H9 (cell line): ENCODE results near the gene RMC1. TPM values are rescaled to one million over a fixed set of nuclear protein-coding genes. Genes with fewer than 3 reads are reported as not detected.
A peak's percentile ranks its signal among the peaks of the same experiment; 100 is the strongest.

Source experiments
- DNase-seq: peaks from one replicate; pipeline ENCODE4 v3.0.0-alpha.2; 2017
- H2AFZ ChIP-seq: one replicate; pipeline ENCODE4 v1.6.1; 2013; ENCODE audit warnings: mild to moderate bottlenecking, low read length, control low read depth, moderate library complexity
- H2AK5ac ChIP-seq: 2 replicates; pipeline ENCODE4 v1.6.1; 2013; ENCODE audit warnings: low read length, control low read depth, mixed read lengths; ENCODE audit not compliant: insufficient read length
- H2BK120ac ChIP-seq: one replicate; pipeline ENCODE4 v1.6.1; 2013; ENCODE audit warnings: low read depth, mild to moderate bottlenecking, low read length, control low read depth, inconsistent platforms; ENCODE audit not compliant: poor library complexity, severe bottlenecking
- H2BK12ac ChIP-seq: 2 replicates; pipeline ENCODE4 v1.6.1; 2013; ENCODE audit warnings: low read length, control low read depth, mixed read lengths, low read depth; ENCODE audit not compliant: insufficient read length
- H2BK15ac ChIP-seq: 2 replicates; pipeline ENCODE4 v1.6.1; 2013; ENCODE audit warnings: low read depth, low read length, control low read depth
- H2BK20ac ChIP-seq: one replicate; pipeline ENCODE4 v1.6.1; 2013; ENCODE audit warnings: low read depth, mild to moderate bottlenecking, low read length, control low read depth, inconsistent platforms; ENCODE audit not compliant: poor library complexity, severe bottlenecking
- H2BK5ac ChIP-seq: 2 replicates; pipeline ENCODE4 v1.6.1; 2013; ENCODE audit warnings: low read length, control low read depth, mixed read lengths; ENCODE audit not compliant: insufficient read length
- H3K14ac ChIP-seq: 2 replicates; pipeline ENCODE4 v1.6.1; 2013; ENCODE audit warnings: low read length, control low read depth; ENCODE audit not compliant: insufficient read depth
- H3K18ac ChIP-seq: 2 replicates; pipeline ENCODE4 v1.6.1; 2013; ENCODE audit warnings: low read depth, mild to moderate bottlenecking, mixed read lengths, low read length, control low read depth; ENCODE audit not compliant: insufficient read length
- H3K23ac ChIP-seq: 2 replicates; pipeline ENCODE4 v1.6.1; 2013; ENCODE audit warnings: low read length, control low read depth, mixed read lengths, low read depth; ENCODE audit not compliant: insufficient read length
- H3K23me2 ChIP-seq: 2 replicates; pipeline ENCODE4 v1.6.1; 2013; ENCODE audit warnings: low read depth, mild to moderate bottlenecking, mixed read lengths, low read length, control low read depth; ENCODE audit not compliant: insufficient read length, poor library complexity, severe bottlenecking
- H3K27ac ChIP-seq: 2 replicates; pipeline ENCODE4 v1.5.1; 2013; ENCODE audit warnings: low read length, control low read depth, mixed read lengths, low read depth; ENCODE audit not compliant: insufficient read length
- H3K27me3 ChIP-seq: 2 replicates; pipeline ENCODE4 v1.6.1; 2013; ENCODE audit warnings: low read length, control low read depth, inconsistent platforms; ENCODE audit not compliant: insufficient read depth
- H3K4ac ChIP-seq: 2 replicates; pipeline ENCODE4 v1.6.1; 2013; ENCODE audit warnings: low read depth, mild to moderate bottlenecking, control low read depth, inconsistent platforms, low read length, moderate library complexity
- H3K4me1 ChIP-seq: 2 replicates; pipeline ENCODE4 v1.6.1; 2013; ENCODE audit warnings: low read length, control low read depth, inconsistent platforms; ENCODE audit not compliant: insufficient read depth
- H3K4me2 ChIP-seq: 2 replicates; pipeline ENCODE4 v1.6.1; 2013; ENCODE audit warnings: low read length, control low read depth, mixed read lengths; ENCODE audit not compliant: insufficient read length, insufficient read depth
- H3K56ac ChIP-seq: 2 replicates; pipeline ENCODE4 v1.6.1; 2013; ENCODE audit warnings: low read depth, mild to moderate bottlenecking, mixed read lengths, low read length, control low read depth; ENCODE audit not compliant: insufficient read length
- H3K79me1 ChIP-seq: 2 replicates; pipeline ENCODE4 v1.6.1; 2013; ENCODE audit warnings: low read depth, mild to moderate bottlenecking, moderate library complexity, low read length, control low read depth, inconsistent platforms; ENCODE audit not compliant: insufficient read depth, poor library complexity, severe bottlenecking
- H3K79me2 ChIP-seq: 2 replicates; pipeline ENCODE4 v1.6.1; 2013; ENCODE audit warnings: low read length, control low read depth, inconsistent platforms; ENCODE audit not compliant: insufficient read depth
- H3K9ac ChIP-seq: 2 replicates; pipeline ENCODE4 v1.6.1; 2013; ENCODE audit warnings: low read length, control low read depth, mixed read lengths; ENCODE audit not compliant: insufficient read length; ENCODE audit errors: extremely low read depth
- H3K9me3 ChIP-seq: one replicate; pipeline ENCODE4 v1.6.1; 2013; ENCODE audit warnings: low read depth, low read length, inconsistent platforms; ENCODE audit not compliant: control insufficient read depth
- H3T11ph ChIP-seq: one replicate; pipeline ENCODE4 v1.6.1; 2013; ENCODE audit warnings: mild to moderate bottlenecking, low read length, control low read depth, inconsistent platforms
- H4K20me1 ChIP-seq: one replicate; pipeline ENCODE4 v1.6.1; 2013; ENCODE audit not compliant: control insufficient read depth, insufficient read length, insufficient read depth
- H4K5ac ChIP-seq: 2 replicates; pipeline ENCODE4 v1.6.1; 2013; ENCODE audit warnings: low read depth, mild to moderate bottlenecking, mixed read lengths, low read length, control low read depth; ENCODE audit not compliant: insufficient read length
- H4K8ac ChIP-seq: replicated peaks from 2 replicates; pipeline ENCODE4 v1.6.1; 2013; ENCODE audit warnings: low read length, control low read depth, mixed read lengths, low read depth; ENCODE audit not compliant: insufficient read length
- H4K91ac ChIP-seq: 2 replicates; pipeline ENCODE4 v1.6.1; 2013; ENCODE audit warnings: low read depth, mild to moderate bottlenecking, moderate library complexity, mixed read lengths, low read length, control low read depth; ENCODE audit not compliant: insufficient read length
- H3K27ac Mint-ChIP-seq, 3 experiments: 2 replicates in 2 of 3; 3 replicates in 1 of 3; pipeline ENCODE4 v1.8.0; 2020 to 2021; ENCODE audit warnings: mixed read lengths in 3 of 3, mild to moderate bottlenecking in 1 of 3, moderate library complexity in 1 of 3
- H3K27me3 Mint-ChIP-seq: 2 replicates; pipeline ENCODE4 v1.8.0; 2021; ENCODE audit warnings: low read depth, mild to moderate bottlenecking, moderate library complexity, mixed read lengths
- H3K36me3 Mint-ChIP-seq, 3 experiments: 2 replicates in 2 of 3; 3 replicates in 1 of 3; pipeline ENCODE4 v1.8.0; 2020 to 2021; ENCODE audit warnings: low read depth in 3 of 3, mixed read lengths in 3 of 3; ENCODE audit not compliant: insufficient read depth in 1 of 3
- H3K4me1 Mint-ChIP-seq, 2 experiments: 2 replicates each; pipeline ENCODE4 v1.8.0; 2020; ENCODE audit warnings: mixed read lengths in 2 of 2
- H3K4me3 Mint-ChIP-seq, 2 experiments: 2 replicates in 1 of 2; 3 replicates in 1 of 2; pipeline ENCODE4 v1.8.0; 2020 to 2021; ENCODE audit warnings: mild to moderate bottlenecking in 2 of 2, mixed read lengths in 2 of 2, moderate library complexity in 1 of 2
- H3K9me3 Mint-ChIP-seq, 2 experiments: 2 replicates in 1 of 2; 3 replicates in 1 of 2; pipeline ENCODE4 v1.8.0; 2020; ENCODE audit warnings: mild to moderate bottlenecking in 2 of 2, mixed read lengths in 2 of 2, moderate library complexity in 1 of 2
- CTCF ChIP-seq: fragments of 200-600 bp; sonication (generic); conservative IDR thresholded peaks from 3 replicates; pipeline ENCODE4 v1.8.0; 2021; ENCODE audit warnings: antibody characterized with exemption, mild to moderate bottlenecking
- WGBS: extraction: QIAGEN DNeasy Blood & Tissue Kit; methylation state at CpG from one replicate; pipeline ENCODE4 v1.1.7; 2013; ENCODE audit warnings: missing lambda C conversion rate, low lambda C conversion rate, mixed read lengths; ENCODE audit not compliant: insufficient read length; ENCODE audit errors: extremely low coverage; 5-methylcytosine and 5-hydroxymethylcytosine counted together
- total RNA-seq: library from RNA; stranded (reverse); gene quantifications from 2 replicates; pipeline ENCODE4 v1.2.1, GENCODE V29; 2021

The RMC1 gene
- total RNA-seq, 1 experiment from 2014 or later: 21.3 TPM

GRCh38 chr18:23578067-23578701, 74.9 kb downstream of the RMC1 start:
- Histone ChIP-seq H3T11ph (no peak overlapping the region), H3K18ac (no peak overlapping the region), H3K23ac (no peak overlapping the region), H3K79me2 (peaks cover 8% of the 10 kb centered on the region; the same call in 1 of the 2 replicates), H3K27ac (no peak overlapping the region), H2BK20ac (no peak overlapping the region), H2BK12ac (no peak overlapping the region), H4K8ac (no peak overlapping the region), H4K20me1 (no peaks in the 10 kb centered on the region), H2AFZ (no peak overlapping the region), H4K5ac (no peak overlapping the region), H3K4ac (no peak overlapping the region), H3K14ac (no peak overlapping the region), H3K4me2 (no peak overlapping the region), H3K9ac (no peak overlapping the region), H4K91ac (no peak overlapping the region), H3K27me3 (no peaks in the 10 kb centered on the region), H2BK120ac (no peak overlapping the region), H3K56ac (no peak overlapping the region), H2BK15ac (no peak overlapping the region), H3K23me2 (no peaks in the 10 kb centered on the region), H2BK5ac (no peak overlapping the region), H3K79me1 (peaks cover 4% of the 10 kb centered on the region), H3K4me1 (peaks cover 2% of the 10 kb centered on the region; the same call in 1 of the 2 replicates), H3K9me3 (no peaks in the 10 kb centered on the region), H2AK5ac (no peak overlapping the region)
- DNase-seq: no peak
- peaks cover 14 to 28% (median 15%) of the 10 kb centered on the region in 3 experiments for H3K36me3 Mint-ChIP-seq
- WGBS: no CpG with 5 or more reads among the region's 6 CpGs
- peak overlapping the region in 2 of 3 experiments; percentile 3 to 32; a peak in 2 of 7 replicates for H3K27ac Mint-ChIP-seq
- peaks cover 0 to 2% of the 10 kb centered on the region in 2 experiments; a peak in 2 of 5 replicates for H3K9me3 Mint-ChIP-seq
- H3K4me1 Mint-ChIP-seq: peaks cover 17 to 21% of the 10 kb centered on the region in 2 experiments
- no peak overlapping the region for H3K4me3 Mint-ChIP-seq
- TF ChIP-seq CTCF: no peak
- no peaks in the 10 kb centered on the region for H3K27me3 Mint-ChIP-seq
